Measurements from ENCODE around the gene ZYX.

The ZYX gene, protein sequence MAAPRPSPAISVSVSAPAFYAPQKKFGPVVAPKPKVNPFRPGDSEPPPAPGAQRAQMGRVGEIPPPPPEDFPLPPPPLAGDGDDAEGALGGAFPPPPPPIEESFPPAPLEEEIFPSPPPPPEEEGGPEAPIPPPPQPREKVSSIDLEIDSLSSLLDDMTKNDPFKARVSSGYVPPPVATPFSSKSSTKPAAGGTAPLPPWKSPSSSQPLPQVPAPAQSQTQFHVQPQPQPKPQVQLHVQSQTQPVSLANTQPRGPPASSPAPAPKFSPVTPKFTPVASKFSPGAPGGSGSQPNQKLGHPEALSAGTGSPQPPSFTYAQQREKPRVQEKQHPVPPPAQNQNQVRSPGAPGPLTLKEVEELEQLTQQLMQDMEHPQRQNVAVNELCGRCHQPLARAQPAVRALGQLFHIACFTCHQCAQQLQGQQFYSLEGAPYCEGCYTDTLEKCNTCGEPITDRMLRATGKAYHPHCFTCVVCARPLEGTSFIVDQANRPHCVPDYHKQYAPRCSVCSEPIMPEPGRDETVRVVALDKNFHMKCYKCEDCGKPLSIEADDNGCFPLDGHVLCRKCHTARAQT

DNA sequence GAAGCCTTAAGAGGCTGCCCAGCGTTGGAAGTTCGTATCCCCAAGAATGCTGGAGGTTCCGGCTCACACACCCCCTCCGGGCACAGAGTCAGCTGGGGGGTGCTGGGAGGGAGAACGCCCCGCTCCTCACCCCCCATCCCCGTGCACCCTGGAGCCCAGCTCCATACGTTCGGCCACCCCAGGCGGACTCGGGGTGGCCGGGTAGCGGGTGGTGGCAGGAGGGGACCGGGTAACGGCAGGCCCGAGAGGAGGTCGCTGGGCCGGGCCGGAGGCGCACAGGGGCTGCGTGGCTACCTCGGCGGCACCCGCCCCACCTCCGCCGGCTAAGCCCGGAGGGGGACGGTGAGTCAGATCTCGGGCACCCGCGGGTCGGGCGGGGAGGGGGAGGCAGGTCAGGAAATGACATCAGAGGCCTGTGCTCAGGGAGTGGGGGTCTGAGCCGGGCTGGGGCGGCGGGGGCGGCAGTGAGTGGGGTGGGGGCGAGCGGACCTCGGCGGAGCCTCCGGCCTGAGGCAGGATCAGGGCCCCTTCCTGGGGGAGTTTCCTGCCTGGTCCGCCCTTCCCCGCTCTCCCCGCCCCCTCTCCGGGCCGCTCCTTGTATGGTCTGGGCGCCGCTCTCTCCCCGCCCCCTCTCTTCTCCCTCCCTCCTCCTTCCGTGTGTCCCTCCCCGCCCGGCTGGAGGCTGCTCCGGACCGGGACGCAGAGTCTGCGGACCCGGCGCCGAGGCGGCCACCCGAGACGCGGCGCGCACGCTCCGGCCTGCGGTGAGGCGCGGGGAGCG is at the start of gene ZYX:
Gene ZYX (plus strand): TSS at position 700 of the 781 bp plus-strand sequence. CDS start 227 bp downstream, outside the sequence.
- peak; percentile 98 for DNase-seq

DNA sequence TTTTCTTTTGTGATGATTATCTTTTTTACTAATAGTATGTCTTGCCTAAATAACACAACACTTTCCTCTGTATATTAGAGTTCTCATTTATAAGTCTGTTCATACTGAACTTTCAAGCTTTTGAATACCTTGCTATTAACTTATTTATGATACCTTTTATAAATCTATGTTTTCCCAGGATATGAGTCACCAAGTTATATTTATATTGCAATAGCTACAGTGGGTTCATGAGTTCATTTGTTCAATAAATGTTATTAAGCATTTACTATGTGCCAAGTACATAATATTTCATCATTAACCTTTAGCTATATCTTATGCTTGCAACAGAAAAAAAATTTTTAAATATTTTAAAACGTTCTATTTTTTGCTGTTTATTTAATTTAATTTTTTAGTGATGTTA is 46.9 kb upstream of the ZYX start:
- no peak for DNase-seq

DNA sequence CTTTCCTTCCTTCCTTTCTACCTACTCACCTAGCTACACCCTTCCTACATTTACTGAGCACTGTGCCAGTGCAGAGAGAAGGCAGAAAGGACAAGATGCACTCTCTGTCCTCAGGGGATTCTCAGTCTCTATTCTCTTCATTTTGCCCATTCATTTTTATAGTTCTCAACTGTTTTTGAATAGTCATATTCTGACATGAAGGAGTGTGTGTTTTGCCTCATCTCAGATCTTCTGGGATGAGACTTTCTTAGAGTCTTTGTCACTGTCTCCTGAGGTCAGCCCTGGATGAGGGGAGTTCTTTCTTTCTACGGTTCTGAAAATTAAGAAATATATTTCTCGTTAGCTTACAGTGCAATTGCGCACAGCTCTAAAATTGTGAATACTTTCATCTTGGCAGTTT is 43.9 kb upstream of the ZYX start:
- no peak for DNase-seq

DNA sequence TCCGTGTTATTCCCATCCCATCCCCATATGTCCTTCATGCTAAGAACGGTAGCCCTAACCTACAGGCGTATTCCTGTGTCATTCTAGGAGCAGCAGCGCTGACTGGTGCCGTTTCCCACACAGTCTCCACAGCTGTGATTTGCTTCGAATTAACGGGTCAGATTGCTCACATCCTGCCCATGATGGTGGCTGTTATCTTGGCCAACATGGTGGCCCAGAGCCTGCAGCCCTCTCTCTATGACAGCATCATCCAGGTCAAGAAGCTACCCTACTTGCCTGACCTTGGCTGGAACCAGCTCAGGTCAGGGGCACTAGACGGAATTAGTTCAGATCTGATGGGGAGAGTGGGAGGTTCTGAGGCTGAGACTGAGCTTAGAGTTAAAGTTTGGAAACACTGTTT is 39.3 kb upstream of the ZYX start:
- no peak for DNase-seq

DNA sequence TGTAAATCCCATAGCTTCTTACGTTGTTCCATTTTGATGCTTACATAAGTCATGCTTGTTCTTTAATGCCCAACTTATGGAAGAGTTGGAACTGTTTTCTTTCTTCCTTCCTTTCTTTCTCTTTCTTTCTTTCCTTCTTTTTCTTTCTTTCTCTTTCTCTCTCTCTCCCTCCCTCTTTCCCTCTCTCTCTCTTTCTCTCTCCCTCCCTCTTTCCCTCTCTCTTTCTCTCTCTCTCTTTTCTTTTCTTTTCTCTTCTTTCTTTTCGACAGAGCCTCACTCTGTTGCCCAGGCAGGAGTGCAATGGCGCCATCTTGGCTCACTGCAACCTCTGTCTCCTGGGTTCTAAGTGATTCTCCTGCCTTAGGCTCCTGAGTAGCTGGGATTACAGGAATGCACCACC is 37.5 kb upstream of the ZYX start:
- DNase-seq: no peak

DNA sequence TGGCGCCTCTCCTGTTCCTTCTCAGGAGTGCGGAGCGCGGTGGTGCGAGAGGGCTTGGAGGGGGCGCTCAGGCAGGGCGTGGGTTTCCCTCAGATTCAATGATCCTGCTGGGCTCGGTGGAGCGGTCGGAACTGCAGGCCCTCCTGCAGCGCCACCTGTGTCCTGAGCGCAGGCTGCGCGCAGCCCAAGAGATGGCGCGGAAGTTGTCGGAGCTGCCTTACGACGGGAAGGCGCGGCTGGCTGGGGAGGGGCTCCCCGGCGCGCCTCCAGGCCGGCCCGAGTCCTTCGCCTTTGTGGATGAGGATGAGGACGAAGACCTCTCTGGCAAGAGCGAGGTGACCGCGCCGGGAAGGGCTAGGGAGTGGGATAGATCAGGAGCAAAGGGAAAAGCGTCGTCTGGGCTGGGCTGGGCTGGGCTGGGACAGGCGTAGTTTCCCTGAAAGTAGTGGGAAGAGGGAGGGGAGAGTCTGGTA is 35.7 kb upstream of the ZYX start:
- DNase-seq: no peak

DNA sequence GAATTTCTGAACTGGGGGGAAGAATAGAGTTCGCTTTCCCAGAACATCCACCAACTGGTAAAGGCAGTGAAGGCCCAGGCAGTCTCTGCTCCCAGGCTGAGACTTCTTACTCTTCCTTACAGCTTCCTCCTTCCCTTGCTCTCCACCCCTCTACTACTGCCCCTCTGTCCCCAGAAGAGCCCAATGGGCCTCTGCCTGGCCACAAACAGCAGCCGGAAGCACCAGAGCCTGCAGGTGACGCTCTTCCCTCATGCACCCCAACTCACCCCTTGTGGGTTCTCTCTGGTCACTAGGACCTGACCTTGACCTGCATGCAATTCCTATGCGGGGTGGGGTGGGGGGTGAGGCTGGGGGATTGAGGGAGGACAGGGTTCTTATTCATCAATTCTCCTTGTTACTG is 35.1 kb upstream of the ZYX start:
- DNase-seq: no peak

DNA sequence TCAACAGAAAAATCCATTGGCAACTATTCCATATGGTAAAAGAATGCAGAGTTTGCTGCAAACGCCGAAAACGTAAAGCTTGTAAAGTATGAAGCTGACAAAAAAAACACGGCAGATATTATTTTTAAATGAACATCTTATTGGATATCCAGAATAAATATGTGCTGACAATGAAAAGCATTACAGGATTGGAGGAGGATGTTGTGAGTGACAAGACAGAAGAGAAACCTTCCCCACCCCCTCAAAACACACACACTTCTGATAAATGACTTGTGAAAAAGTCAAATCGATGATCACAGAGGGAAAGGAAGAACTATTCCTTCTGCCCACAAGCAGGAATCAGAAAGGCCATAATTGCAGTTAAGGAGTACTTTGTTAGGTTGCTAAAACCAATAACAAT is 33.2 kb upstream of the ZYX start:
- no peak for DNase-seq

DNA sequence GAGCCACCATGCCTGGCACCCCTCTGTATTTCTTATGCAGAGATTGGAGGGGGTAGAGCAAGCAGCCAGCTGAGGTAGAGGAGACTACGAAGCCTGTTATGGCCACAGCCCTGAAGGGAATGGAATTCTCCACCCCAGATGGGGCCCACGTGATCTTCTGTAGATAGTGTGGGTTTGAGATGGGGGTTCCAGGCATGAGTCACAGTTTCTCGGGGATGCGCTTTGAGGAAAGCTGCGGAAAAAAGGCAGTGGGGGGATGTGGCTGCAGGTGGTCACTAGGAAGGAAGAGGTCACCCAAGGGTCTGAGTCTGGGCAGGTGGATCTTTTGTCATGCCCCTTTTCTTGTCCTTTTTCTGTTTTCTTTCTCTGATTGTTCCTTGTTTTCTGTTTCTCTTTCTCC is 30.1 kb upstream of the ZYX start:
- no peak for DNase-seq

DNA sequence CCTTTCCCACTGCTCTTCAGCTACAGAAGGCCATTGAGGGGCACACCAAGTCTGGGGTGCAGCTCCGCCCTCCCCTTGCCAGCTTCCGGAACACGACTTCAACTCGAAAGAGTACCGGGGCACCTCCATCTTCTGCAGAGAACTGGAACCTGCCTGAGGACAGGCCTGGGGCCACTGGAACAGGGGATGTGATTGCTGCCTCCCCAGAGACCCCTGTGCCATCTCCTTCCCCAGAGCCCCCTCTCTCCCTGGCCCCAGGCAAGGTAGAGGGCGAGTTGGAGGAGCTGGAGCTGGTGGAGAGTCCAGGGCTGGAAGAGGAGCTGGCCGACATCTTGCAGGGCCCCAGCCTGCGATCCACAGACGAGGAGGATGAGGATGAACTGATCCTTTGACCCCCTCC is 29.6 kb upstream of the ZYX start:
- DNase-seq: no peak

DNA sequence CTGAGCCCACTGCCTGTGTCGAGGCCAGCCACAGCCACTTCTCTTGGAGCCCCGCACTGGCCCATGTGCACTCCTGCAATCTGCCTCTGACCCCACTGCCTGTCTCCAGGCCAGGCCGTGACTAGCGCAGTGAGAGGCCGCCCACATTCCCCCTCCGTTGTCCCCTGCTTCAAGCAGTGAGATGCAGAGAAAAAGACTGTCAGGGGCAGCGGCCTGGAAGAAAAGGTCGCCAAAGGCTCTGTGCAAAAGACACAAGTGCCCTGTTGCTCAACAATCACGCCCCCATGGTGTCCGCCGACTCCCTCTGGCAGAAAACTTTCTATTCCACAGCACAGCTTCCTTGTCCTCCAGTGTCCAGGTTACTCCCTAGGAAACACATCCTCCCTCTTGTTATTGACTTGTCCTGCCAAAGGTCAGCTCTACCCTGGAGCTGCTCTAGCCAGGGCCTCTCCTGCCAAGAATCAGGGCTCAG is 28.6 kb upstream of the ZYX start:
- DNase-seq: no peak

DNA sequence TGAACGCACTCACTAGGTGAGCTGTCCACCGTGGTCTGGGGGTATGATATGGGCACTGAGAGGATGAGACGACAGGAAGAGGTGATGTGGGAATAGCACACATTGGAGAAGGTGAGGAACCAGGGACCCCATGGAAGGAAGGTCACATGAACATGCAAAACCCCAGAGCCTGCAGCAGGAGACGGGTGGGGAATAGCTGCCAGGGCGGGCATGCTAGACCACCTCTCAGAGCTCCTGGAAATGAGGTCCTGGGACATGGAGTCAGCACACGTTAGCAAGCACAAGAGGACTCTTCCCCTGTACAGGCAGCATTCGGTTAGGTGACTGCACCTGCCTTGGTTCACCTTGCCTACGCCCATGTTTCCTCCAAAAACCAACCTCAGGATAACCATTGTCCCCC is 26.8 kb upstream of the ZYX start:
- DNase-seq: no peak

DNA sequence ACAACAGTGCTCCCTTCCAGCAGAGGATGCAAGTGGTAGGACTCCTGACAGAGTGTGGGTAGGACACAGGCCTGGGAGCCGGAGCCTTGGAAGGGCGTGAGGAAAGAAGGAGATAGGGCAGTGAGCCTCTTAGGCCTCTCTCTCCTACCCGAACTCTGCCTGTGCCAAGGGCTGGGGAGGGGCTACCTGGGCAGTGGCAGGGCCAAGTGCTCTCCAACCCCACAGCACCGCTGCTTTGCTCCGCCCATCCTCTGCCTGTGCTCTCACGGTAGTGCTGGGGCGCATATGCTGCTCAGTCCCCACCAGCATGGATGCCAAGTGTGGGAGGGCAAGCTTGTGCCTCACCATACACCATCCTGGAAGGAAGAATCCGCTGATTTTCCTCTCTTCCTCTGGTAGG is 26.2 kb upstream of the ZYX start:
- DNase-seq: no peak

DNA sequence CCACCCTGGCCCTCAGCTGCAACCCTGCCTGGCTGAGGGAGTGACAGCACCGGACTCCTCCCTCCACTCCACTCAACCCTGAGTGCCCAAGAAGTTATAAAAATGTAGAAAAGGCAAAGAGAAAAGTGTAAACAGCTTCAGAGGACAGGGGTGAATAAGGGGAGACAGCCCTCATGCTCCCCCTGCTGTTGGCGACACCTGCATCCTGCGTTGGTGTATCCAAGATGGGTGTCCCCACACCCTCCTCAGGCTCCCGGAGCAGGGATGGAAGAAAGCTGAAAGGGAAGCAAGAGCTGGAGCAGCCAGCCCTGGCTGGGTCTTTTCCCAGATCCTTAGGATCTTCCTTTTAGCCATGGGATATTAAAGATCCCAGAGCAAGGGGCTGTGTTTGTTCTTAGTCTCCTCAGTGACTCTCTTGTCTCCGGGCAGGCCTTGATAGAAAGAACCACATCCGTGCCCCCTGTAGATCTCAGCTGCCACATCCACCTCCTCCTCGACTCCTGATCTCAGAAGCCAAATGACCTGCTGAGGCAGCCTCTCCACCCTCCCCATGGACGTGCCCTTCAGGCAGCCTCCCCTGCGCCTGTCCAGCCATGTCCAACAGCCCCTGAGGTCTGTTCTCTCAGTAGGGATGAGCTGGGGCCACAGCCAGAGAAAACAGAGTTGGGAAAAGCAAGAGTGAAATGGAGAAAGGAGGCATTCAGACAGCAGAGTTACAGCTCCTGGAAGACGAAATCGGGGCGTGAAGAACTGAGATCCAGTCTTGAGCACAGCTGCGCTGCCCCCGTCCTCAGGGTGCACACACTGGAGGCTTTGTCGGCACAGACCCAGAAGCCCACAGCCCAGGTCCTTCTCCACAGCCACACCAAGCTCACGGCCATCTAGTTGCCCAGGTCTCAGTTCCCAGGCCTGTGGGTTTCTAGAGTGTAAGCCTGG is 25.4 kb upstream of the ZYX start:
- DNase-seq: no peak

DNA sequence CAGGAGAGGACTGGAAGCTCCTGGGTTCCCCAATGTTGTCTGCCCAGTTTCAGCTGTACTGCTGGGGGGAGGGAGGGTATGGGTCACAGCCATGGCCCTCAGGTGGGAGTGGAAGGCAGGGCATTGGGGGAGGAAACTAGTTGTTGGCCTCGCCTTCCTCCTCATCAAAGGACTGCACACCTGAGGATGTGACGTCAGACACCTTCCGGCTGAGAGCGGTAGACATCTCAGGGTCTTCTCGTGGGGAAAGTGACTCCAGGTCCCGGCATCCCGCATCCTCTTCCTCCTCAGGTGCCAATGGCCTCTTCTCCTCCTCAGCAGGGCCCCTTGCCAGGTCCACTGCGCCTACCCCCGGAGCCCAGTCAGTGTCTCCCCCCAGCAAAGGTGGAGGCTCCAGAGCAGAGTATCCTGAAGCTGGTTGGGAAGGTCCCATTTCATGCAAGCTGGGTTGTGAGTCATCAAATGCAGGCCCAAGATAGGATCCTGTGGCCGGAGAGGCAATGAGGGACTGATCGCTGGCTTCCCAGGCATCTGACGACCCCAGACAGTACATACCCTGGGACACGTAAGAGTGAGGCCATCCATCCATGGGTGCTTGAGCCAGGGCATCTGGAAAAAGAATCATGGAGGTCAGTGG is 24.6 kb upstream of the ZYX start:
- DNase-seq: no peak

DNA sequence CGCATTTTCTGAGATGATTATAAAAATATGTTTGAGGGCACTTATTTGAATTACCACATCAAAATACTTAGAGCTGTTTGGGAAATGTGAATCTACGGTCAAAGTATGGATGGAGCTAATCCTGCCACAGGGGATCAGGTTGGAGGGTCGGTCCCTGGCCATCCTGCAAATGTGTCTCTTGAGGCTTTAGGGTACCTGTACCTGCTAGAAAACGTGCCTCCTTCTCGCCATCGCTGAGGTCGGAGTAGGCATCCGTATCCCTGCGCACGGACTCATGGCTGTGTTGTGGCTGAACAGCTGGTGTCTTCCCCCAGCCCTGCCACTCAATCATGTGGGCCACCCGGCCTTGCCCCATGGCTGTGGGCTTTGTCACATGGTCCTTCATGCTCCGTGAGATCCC is 22.5 kb upstream of the ZYX start:
- DNase-seq: no peak

DNA sequence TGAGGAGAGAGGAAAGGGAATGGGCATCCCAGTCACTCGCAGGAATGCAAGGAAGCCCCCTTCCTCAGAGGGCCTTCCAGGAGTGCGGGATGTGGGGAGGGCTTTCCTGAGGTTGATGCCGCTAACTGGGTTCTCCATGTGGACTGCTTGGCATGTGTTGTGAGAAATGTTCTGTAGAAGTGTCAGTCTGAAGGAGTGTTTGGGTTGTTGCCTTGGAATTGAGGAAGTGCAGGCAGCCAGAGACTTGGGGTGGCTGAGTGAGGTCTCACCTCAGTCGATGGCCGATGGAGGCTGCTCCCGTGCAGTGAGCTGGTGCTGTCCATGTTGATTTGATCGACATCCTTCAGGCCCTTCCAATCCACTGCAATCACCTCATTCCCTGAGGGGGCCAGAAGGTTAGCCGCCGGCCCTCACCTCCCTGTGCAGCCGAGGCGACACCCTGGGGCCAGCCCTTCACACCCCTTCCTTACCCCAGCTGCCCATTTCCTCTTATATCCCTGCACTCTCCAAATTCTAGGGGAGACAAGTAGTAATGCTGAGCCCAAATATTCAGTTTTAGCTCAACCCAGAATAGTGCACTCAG is 21.3 kb upstream of the ZYX start:
- no peak for DNase-seq

DNA sequence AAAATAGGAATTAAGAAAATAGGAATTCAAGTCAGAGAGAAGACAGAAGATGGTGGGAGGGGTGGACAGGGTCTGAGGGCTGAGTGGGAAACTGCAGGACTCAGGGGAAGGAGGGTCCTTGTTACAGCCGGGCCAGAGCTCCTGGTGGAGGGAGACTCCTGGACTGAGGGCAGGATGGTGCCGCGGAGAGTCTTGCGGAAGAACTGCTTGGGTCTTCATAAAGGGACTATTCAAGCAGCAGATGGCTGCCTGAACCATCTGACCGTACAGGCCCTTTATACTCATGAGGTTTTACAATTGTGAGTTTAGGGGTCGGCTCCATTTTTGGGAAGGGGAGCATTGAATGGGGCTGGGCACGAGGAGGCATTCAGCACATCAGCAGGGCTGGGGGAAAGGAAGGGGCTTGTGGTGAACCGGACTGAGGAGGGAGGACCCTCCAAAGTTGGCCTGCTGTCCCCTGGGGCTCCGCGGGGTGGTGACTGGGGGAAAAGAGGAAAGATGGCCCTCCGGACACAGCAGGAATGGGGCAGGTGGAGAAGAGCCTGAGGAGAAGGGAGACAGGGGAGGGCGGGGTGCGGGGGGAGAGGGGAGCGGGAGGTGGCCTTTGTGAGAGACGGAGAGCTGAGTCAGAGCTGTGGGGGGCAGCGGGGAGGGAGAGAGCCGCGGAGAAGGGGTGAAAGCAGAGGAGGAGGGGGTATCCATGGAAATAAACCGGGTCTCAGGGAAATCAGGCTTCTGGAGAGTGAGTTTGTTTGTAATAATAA is 20.2 kb upstream of the ZYX start:
- no peak for DNase-seq

DNA sequence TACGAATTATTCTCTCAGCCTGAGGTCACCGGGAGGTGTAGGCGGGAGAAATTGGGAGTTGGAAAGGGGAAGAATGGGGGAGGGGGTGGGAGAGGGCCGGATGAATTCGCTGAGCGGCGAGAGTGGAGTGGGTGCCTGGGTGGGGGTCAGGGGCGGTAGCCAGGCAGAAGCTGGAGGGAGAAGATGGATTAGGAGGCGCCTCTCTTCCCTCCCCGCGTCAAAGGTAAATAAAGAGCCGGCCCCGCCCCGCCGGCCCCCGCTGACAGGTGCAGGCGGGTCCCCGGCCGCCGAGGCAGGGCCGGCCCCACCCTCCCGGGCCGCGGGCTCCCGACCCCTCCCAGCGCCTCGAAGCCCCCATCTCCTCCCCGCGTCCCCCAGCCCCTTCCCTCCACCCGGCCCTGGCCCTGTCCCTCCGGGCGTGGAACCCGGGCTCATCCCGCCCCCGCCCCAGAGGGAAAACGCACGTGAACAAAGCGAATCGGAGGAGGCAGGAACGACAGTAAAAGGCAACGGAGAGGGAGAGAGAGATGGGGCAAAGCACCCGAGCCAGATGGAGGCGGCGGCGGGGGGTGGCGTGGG is 19.5 kb upstream of the ZYX start:
- DNase-seq: no peak
